Posterior cingulate gyrus (tissue), 11 donors: ENCODE measurements around the gene ADAP1.
"Not testable (repeated sequence)": the region's sequence is repeated elsewhere in the genome, so short reads cannot be mapped to it uniquely, and the experiment has no call there.

Source experiments
- DNase-seq, 10 donors: peaks; one replicate each; pipeline versions ENCODE4 v3.0.0 to v3.0.0-alpha.2; 2020 to 2021; ENCODE audit warnings: mixed read lengths in 3 of 10
- intact Hi-C: fragments of 100-400 bp; cut with DNase I; formaldehyde crosslinking; loops from one replicate; pipeline ENCODE4 v1.15.1; 2023

The ADAP1 gene

GRCh38 chr7:945556-946255, 8.8 kb downstream of the ADAP1 start:
- peak in 3 of 10 donors; percentile 81 to 90 (median 86) for DNase-seq
- intact Hi-C loops: no loop called here

DNA sequence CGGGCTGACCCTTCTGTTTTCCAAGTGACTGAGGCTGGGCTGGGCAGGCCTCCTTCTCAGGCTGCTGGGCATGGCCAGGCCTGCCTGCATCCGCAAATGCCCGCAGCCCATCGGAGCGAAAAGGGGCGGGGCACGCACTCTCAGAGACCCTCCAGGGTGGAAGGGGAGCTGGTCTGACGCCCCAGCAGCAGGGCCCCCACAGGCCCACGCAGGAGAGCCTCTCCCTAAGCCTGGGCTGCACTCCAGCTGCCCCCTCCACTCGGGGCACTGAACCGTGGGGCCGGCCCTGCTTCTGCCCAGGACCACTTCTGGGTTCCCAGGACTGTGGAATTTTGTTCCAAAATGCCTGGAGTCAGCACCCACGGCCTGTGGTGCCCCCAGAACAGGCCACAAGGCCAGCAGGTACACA, 9.3 kb downstream of the ADAP1 start:
- intact Hi-C loops: no loop called here
- peak in 3 of 10 donors; percentile 41 to 73 (median 60) for DNase-seq

DNA sequence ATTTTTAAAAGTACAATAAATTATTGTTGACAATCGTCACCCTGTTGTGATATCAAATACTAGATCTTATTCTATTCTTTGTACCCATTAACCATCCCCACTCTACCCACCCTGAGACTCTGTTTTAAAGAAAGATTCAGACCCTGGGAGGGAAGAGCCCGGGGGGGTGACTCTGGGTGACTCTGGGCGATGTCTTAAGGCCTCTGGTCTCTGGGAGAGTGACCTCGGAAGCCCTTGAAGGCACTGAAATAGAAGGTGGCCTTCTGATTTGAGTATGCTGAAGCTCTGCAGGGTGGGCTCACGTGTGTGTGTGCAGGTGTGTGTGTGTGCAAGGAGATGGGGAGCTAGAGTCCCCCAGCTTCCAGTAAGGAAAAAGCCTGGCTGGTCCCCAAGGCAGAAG, 9.7 kb downstream of the ADAP1 start:
- peak in 2 of 10 donors; percentile 1 to 5 for DNase-seq
- intact Hi-C loops: no loop called here

GRCh38 chr7:943793-944192, 10.7 kb downstream of the ADAP1 start:
- peak in 2 of 10 donors; percentile 35 to 42 for DNase-seq
- intact Hi-C loops: not testable (repeated sequence)

DNA sequence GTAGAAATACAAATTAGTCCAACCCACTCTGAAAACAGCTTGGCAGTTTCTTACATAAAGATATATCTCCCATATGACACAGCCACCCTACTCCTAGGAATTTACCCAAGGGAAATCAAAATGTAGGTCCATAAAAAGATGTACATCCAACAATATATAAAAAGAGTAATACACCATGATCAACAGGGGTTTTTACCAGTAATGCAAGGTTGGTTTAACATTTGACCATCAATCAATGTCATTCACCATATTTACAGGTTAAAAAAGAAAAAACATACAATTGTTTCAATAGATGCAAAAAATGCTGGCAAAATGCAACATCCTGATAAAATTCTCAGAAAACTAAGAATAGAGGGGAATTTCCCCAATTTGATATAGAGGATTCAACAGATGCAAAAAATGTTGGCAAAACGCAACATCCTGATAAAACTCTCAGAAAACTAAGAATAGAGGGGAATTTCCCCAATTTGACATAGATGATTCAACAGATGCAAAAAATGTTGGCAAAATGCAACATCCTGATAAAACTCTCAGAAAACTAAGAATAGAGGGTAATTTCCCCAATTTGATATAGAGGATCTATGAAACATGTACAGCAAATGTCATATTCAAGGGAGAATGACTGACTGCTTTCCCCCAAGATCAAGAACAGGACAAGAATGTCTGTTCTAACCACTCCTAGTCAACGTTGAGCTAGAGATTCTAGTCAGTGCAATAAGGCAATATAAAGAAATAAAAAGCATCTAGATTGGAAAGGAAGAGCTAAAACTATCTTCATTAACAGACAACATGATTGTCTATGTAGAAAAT, 13.7 kb downstream of the ADAP1 start:
- DNase-seq: no peak
- intact Hi-C loops: no loop called here

- intact Hi-C loops: no loop called here
- DNase-seq: peak in 2 of 10 donors; percentile 18 to 32
Measured at GRCh38 chr7:939843-940242, 14.6 kb downstream of the ADAP1 start.

GRCh38 chr7:938546-939185, 15.8 kb downstream of the ADAP1 start:
- peak in 4 of 10 donors; percentile 8 to 80 (median 61) for DNase-seq
- intact Hi-C loops: no loop called here

GRCh38 chr7:937856-938484, 16.5 kb downstream of the ADAP1 start:
- peak in 4 of 10 donors; percentile 5 to 41 (median 22) for DNase-seq
- intact Hi-C loops: no loop called here

DNA sequence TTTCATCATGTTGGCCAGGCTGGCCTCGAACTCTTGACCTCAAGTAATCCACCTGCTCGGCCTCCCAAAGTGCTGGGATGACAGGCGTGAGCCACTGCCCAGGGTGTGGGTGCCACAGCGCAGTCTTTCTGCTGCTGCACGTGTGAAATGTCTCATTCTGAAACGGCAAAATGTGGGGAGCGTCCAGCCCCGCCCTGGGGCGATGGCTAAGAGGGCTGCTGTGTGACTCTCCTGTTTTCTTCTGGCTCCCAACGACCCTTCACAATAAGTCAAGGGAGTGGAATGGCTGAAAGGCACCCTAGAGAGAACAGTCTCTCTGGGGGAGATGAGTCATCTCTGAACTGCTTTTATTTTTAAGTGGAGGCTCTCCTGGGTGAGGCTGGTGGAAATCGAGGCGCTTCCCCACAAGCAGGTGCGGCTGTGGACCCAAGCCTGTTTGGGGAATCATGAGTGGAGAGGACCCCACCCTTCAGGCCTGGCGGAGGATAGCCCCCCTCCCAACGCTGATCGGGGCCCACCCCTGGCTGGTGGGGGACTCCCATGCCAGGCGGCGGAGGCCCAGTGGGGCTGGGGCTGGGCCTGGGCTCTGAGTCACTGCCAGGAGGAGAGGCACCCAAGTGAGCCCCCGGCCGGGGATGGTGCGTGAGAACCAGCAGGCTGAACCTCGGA, 18.0 kb downstream of the ADAP1 start:
- DNase-seq: peak in 4 of 10 donors; percentile 10 to 83 (median 68)
- intact Hi-C loops: no loop called here

GRCh38 chr7:935874-936385, 18.6 kb downstream of the ADAP1 start:
- DNase-seq: peak in 3 of 10 donors; percentile 7 to 66 (median 59)
- intact Hi-C loops: no loop called here

DNA sequence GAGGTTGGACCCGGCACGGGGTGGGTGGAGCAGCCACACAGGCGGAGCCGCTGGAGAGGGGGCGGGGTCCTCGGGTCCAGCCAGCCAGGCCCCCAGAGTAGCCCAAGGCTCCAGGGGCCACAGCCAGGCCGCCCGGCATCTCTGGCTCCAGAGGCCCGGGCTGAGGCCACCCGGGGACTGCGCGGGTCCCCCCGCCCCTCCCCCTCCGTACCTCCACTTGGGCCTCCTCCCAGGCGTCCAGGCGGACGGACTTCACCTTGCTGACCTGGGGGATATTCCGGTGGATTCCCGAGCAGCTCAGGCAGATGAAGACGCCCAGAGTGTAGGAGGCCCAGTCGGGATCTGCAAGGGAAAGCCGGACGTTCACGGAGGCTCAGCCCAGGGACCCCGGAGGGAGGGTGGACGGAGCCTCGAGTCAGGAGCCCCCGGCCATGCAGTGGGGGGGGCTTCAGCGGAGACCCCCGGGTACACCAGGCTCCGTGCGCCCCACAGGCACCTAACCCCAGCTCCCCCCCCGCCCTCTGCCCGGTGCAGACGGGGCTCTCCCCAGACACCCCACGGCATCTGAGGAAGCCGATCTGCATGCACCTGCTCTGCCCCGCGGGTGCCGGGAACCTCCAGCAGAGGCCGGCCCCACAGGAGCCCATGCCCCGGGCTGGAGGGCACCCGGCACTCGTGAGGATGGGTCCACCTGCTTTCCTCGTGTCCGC, 19.2 kb downstream of the ADAP1 start:
- intact Hi-C loops: no loop called here
- peak in 4 of 10 donors; percentile 6 to 81 (median 64) for DNase-seq

GRCh38 chr7:934469-935163, 19.9 kb downstream of the ADAP1 start:
- peak in 5 of 10 donors; percentile 7 to 76 (median 62) for DNase-seq
- intact Hi-C loops: no loop called here

- intact Hi-C loops: no loop called here
- peak in 4 of 10 donors; percentile 8 to 82 (median 47) for DNase-seq
Measured at GRCh38 chr7:932651-932975, 21.9 kb downstream of the ADAP1 start.

DNA sequence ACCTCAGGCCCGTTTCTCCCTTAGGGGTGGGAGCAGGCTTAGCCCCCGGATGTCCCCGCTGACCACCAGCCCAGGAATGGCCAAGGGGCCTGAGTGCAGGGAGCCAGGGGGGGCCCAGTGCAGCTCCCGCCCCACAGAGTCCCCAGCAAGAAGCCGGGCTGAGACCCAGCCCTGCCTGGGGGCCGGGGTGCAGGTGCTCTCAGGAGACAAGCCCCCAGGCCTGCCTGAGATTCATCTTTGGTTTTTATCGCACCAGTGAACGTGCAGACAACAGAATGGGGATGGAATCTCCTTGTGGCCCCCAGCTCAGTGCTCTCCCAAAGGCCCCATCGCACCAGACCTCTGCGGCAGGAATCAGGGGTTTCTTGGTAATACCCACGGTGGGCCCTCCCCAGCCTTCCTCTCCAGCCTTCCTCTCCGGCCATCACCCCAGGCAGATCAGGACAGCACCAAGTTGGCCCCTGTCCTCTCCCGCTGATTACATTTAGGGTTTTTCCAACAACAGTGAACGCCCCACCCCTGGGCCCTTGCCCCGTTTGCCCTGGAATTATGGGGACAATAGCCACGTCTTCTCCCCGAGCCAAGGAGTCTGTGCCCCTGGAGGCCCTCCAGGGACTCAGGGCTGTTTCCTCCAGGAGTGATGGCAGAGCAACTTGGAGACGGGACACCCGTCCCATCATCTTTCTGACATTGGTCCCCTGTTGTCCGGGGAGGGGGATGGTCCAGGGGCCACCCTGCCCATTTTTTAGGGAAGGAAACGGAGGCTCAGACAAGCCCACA, 22.4 kb downstream of the ADAP1 start:
- intact Hi-C loops: no loop called here
- peak in 4 of 10 donors; percentile 6 to 75 (median 60) for DNase-seq

- intact Hi-C loops: no loop called here
- DNase-seq: peak in 4 of 10 donors; percentile 9 to 53 (median 40)
Measured at GRCh38 chr7:930975-931758, 23.3 kb downstream of the ADAP1 start.

DNA sequence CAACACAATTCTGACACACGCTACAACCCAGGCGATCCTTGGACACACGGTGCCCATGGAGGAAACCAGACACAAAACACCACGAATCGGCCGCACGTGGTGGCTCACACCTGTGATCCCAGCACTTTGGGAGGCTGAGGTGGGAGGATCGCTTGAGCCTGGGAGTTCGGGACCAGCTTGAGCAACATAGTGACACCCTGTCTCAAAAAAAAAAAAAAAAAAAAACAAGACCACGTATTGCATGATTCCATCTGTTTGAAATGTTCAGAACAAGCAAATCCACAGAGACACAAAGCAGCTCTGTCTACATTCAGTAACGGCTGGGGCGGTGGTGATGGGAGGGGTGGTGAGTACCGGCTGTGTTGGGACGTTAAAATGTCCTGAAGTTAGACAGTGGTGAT, 25.2 kb downstream of the ADAP1 start:
- peak in 7 of 10 donors; percentile 17 to 92 (median 66) for DNase-seq
- intact Hi-C loops: no loop called here

- peak; percentile 49 to 96 (median 72) for DNase-seq
- intact Hi-C loops: no loop called here
Measured at GRCh38 chr7:927031-927671, 27.3 kb downstream of the ADAP1 start.
